ENCODE results near the gene KXD1. TPM values are rescaled to one million over a fixed set of nuclear protein-coding genes. Genes with fewer than 3 reads are reported as not detected.
A peak's percentile ranks its signal among the peaks of the same experiment; 100 is the strongest.
"Not testable (repeated sequence)": the region's sequence is repeated elsewhere in the genome, so short reads cannot be mapped to it uniquely, and the experiment has no call there.

KXD1 gene
- total RNA-seq, 1 donor from 2014 or later: 128 TPM

DNA sequence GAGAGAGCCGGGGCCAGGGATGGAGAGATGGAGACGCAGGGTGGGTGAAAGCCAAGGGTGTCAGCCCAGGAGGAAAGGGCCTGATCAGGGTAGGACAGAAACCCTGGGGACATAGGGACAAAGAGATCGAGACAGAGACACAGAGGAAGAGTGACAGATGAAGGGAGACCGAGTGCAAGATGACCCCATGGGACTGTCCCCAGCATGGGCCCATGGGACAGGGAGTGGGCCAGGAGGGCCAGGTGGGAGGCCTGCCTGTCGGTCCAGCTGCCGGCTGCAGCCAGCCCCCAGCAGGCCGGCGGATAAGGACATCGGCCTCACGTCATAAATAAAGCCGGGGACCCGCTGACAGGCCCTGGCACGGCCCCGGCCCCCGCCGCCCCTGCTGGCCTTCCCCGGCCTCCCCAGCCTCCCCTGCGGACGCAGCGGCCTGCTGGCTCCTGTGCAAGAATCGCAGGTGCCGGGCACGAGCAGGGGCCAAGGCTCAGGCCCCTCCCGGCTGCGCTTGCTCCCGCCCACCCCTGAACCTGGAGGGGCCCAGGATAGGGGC, 37.2 kb downstream of the KXD1 start:
- TF ChIP-seq, protein P1, sequence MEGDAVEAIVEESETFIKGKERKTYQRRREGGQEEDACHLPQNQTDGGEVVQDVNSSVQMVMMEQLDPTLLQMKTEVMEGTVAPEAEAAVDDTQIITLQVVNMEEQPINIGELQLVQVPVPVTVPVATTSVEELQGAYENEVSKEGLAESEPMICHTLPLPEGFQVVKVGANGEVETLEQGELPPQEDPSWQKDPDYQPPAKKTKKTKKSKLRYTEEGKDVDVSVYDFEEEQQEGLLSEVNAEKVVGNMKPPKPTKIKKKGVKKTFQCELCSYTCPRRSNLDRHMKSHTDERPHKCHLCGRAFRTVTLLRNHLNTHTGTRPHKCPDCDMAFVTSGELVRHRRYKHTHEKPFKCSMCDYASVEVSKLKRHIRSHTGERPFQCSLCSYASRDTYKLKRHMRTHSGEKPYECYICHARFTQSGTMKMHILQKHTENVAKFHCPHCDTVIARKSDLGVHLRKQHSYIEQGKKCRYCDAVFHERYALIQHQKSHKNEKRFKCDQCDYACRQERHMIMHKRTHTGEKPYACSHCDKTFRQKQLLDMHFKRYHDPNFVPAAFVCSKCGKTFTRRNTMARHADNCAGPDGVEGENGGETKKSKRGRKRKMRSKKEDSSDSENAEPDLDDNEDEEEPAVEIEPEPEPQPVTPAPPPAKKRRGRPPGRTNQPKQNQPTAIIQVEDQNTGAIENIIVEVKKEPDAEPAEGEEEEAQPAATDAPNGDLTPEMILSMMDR (conservative IDR thresholded peaks at IDR 0.05; ENCODE audit: low read depth, low read length): no peak
- DNase-seq (ENCODE audit: low read depth): no peak
- H3K4me3 ChIP-seq (ENCODE audit: low read depth, low read length): peak overlapping the region; percentile 46

DNA sequence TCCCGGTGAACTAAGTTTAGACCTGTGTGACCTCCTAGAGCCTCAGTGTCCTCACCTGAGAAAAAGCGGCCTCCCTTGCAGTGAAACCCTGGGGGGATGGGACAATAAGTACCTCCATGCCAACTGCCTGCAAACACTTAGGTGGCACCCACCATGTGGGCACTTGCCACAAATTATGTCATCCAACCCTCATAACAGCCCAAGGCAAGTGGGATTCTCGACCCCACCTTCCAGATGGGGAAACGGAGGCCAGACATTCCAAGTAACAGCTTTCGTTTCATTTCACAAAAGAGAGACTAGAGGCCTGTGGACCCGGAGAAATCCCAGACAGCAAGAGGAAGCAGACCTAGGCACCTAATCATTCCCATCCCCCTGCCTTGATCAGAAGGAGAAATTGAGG, 37.8 kb downstream of the KXD1 start:
- TF ChIP-seq, protein P1 (conservative IDR thresholded peaks at IDR 0.05; ENCODE audit: low read depth, low read length): no peak
- H3K4me3 ChIP-seq (ENCODE audit: low read depth, low read length): no peak overlapping the region
- DNase-seq (ENCODE audit: low read depth): no peak

DNA sequence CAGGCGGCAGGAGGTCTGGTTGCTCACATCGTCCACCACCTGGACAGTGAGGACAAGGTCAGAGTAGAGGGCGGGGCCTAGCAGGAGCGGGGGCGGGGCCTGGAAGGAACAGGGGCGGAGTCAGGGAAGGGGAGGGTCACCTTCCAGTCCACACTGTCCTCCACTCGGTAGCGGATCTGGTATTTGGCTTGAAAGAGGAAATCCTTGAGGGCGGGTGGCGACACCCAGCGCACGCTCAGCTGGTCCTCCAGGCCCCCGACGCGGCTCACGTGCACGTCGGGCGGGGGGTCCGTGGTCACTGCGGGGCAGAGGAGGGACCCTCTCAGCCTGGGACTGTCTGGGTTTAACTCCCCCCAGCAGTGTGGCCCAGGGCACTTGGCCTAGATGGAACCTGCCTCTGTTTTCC, 39.1 kb downstream of the KXD1 start:
- DNase-seq (ENCODE audit: low read depth): no peak
- H3K4me3 ChIP-seq (ENCODE audit: low read depth, low read length): no peak overlapping the region
- TF ChIP-seq, protein P1 (conservative IDR thresholded peaks at IDR 0.05; ENCODE audit: low read depth, low read length): no peak

DNA sequence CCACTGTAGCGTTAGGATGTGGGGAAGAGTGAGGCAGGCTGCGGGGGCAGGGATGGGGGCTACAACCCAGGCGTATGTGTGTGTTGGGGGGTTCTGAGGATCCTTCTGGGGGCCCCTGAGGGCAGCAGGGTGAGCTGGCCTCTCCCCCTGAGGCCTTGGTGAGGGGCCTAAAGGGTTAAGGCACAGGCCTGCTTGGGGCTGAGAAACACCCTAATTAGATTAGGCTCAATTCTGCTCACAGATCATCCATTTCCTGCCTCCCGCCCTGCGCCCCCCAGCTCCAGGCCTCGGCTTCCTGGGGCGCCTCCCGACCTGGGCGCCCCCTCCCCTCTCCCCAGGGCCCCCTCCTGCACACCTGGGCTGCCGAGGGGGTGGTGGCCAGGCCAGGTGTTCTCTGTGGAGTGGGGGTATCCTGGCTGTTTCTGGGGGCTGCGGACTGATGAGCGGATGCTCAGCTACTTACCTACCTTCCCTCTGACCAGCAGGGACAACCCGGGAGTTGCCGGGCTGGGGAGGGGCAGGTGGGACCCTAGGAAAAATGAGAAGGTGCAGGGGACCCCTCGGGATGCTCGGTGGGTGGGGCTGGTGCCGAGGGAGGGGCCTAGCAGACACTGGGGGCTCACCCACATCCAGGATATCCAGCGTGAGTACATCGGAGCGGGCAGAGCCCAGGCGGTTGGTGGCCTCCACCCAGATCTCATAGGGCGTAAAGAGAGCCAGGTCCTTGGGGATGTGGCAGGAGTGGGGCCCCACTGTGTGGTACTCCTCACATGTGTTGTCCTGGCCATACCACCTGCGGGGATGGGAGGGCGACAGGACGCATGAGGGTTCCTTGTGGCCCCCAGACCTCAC, 40.4 kb downstream of the KXD1 start:
- no peak for DNase-seq (ENCODE audit: low read depth)
- TF ChIP-seq, protein P1 (conservative IDR thresholded peaks at IDR 0.05; ENCODE audit: low read depth, low read length): no peak
- H3K4me3 ChIP-seq (ENCODE audit: low read depth, low read length): no peak overlapping the region

DNA sequence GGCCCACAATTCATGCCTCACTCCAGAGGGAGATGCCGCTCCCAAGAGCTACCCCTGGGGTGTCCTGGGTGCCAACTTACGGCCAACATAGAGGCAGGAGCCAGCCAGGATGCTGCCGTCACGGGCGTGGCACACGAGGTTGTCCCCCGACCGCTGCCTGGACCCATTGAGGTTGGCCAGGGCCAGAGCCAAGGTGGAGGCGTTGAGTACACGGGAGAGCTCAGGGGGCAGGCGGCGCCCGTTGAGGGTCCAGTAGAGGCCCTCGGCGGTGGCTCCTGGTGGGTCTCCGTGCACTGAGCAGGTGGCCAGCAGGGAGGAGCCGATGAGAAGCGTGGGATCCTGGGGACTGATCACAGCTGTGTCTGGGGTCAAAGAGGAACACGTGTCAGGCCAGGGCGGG, 41.8 kb downstream of the KXD1 start:
- TF ChIP-seq, protein P1 (conservative IDR thresholded peaks at IDR 0.05; ENCODE audit: low read depth, low read length): no peak
- DNase-seq (ENCODE audit: low read depth): no peak
- no peak overlapping the region for H3K4me3 ChIP-seq (ENCODE audit: low read depth, low read length)

DNA sequence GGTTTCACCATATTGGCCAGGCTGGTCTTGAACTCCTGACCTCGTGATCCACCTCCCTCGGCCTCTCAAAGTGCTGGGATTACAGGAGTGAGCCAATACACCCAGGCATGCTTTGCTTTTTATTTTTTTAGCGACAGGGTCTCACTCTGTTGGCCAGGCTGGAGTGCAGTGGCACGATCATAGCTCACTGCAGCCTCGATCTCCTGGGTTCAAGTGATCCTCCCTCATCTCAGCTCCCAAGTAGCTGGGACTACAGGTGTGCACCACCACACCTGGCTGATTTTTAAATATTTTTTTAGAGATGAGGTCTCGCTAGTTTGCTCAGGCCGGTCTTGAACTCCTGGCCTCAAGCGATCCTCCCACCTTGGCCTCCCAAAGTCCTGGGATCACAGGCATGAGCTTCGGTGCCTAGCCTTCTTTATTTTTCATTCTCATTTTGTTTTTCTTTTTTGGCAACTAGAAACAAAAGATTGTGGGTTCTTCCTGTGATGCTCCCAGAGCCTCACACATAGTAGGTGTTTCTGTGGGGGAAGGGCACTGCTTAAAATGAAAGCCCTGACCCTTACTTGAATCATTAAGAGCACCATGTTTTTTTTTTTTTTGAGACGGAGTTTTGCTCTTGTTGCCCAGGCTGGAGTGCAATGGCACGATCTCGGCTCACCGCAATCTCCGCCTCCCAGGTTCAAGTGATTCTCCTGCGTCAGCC, 43.2 kb downstream of the KXD1 start:
- not testable (repeated sequence) for DNase-seq (ENCODE audit: low read depth); H3K4me3 ChIP-seq (ENCODE audit: low read depth, low read length)

DNA sequence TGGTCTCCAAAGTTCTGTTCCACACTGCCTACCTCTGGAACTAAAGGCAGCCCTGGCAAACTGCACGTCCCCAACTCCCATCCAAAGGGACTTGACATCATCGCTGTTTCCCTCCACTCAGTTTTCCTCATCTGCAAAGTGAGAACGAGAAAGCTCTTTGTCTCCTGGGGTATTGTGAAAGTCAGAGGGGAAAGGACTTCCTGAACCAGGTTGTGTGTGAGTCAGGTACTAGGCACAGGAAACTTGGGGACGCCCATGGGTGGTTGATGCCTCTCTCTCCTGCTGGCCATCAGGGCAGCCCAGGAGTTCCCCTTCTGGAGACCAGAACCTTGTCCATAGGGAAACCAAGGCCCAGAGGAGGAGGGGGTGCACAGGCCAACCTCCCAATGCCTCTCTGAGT, 44.2 kb downstream of the KXD1 start:
- H3K4me3 ChIP-seq (ENCODE audit: low read depth, low read length): no peak overlapping the region
- TF ChIP-seq, protein P1 (conservative IDR thresholded peaks at IDR 0.05; ENCODE audit: low read depth, low read length): no peak
- no peak for DNase-seq (ENCODE audit: low read depth)
